PC-3 (cell line): Measurements from ENCODE around the gene SART3. TPM values are rescaled to one million over a fixed set of nuclear protein-coding genes. Genes with fewer than 3 reads are reported as not detected.

ENCODE experiments used
- ATAC-seq: fragments of 200-7000 bp; cut with Tn5 transposase; 2 replicates; pipeline ENCODE4 v1.9.1; 2020; ENCODE audit warnings: mild to moderate bottlenecking, moderate library complexity
- BruUV-seq: library from RNA; stranded (reverse); fragments of 400-500 nt; replicated peaks from 2 replicates; lab custom pipeline; 2021; lab: Mats Ljungman, UMichigan
- CTCF ChIA-PET: fragments of 300-600 bp; sonication (Branson Sonifier 250); formaldehyde crosslinking; loops from one replicate; lab custom pipeline; 2022; ENCODE audit warnings: antibody characterized with exemption; lab: Charles Lee
- POLR2A ChIA-PET: fragments of 300-600 bp; sonication (Branson Sonifier 250); formaldehyde crosslinking; loops from one replicate; lab custom pipeline; 2022; ENCODE audit warnings: antibody characterized with exemption; ENCODE audit not compliant: unreplicated experiment; lab: Charles Lee
- DNase-seq: peaks from one replicate; pipeline ENCODE4 v3.0.0-alpha.2; 2015
- H2AFZ ChIP-seq: fragments of 300-600 bp; sonication (generic); 2 replicates; pipeline ENCODE4 v1.6.0; 2016; ENCODE audit warnings: antibody characterized with exemption, low read length
- H3F3A ChIP-seq: fragments of 300-600 bp; sonication (generic); one replicate; pipeline ENCODE4 v1.6.0; 2017; ENCODE audit warnings: antibody characterized with exemption, low read length, control low read depth, mild to moderate bottlenecking; ENCODE audit not compliant: unreplicated experiment
- H3K27ac ChIP-seq: fragments of 300-600 bp; sonication (generic); 2 replicates; pipeline ENCODE4 v1.5.1; 2016; ENCODE audit warnings: mild to moderate bottlenecking, low read length
- H3K27me3 ChIP-seq: fragments of 300-600 bp; sonication (generic); 2 replicates; pipeline ENCODE4 v1.6.1; 2016; ENCODE audit warnings: low read length, mixed read lengths
- H3K36me3 ChIP-seq: fragments of 300-600 bp; sonication (generic); 2 replicates; pipeline ENCODE4 v1.6.1; 2016; ENCODE audit warnings: low read depth, mixed run types, low read length, mixed read lengths
- H3K4me1 ChIP-seq: fragments of 300-600 bp; sonication (generic); 2 replicates; pipeline ENCODE4 v1.5.1; 2016; ENCODE audit warnings: low read length; ENCODE audit not compliant: insufficient read depth
- H3K4me2 ChIP-seq: fragments of 300-600 bp; sonication (generic); 2 replicates; pipeline ENCODE4 v1.6.0; 2016; ENCODE audit warnings: low read length
- H3K4me3 ChIP-seq: fragments of 300-600 bp; sonication (generic); 2 replicates; pipeline ENCODE4 v1.5.1; 2016; ENCODE audit warnings: mild to moderate bottlenecking, low read length, mixed read lengths
- H3K79me2 ChIP-seq: fragments of 300-600 bp; sonication (generic); 2 replicates; pipeline ENCODE4 v1.6.1; 2017; ENCODE audit warnings: low read length, mixed read lengths
- H3K9ac ChIP-seq: fragments of 300-600 bp; sonication (generic); 2 replicates; pipeline ENCODE4 v1.6.0; 2016; ENCODE audit warnings: mild to moderate bottlenecking, low read length
- H3K9me2 ChIP-seq: fragments of 300-600 bp; sonication (generic); replicated peaks from 2 replicates; pipeline ENCODE4 v1.6.1; 2016; ENCODE audit warnings: mixed run types, low read length, mixed read lengths
- H3K9me3 ChIP-seq: fragments of 300-600 bp; sonication (generic); 2 replicates; pipeline ENCODE4 v1.6.1; 2016; ENCODE audit warnings: low read length, mixed read lengths
- H4K20me1 ChIP-seq: fragments of 300-600 bp; sonication (generic); 2 replicates; pipeline ENCODE4 v1.6.1; 2016; ENCODE audit warnings: low read length, mixed read lengths
- EZH2 ChIP-seq: fragments of 300-600 bp; sonication (generic); IDR thresholded peaks from one replicate; pipeline ENCODE4 v1.6.1; 2017; ENCODE audit warnings: antibody characterized with exemption, mild to moderate bottlenecking, low read length; ENCODE audit not compliant: unreplicated experiment
- EZH2phosphoT487 ChIP-seq: fragments of 300-600 bp; sonication (generic); IDR thresholded peaks from 2 replicates; pipeline ENCODE4 v1.6.1; 2018; ENCODE audit warnings: mild to moderate bottlenecking, antibody characterized with exemption, low read length, borderline replicate concordance
- intact Hi-C: fragments of 100-400 bp; cut with micrococcal nuclease; formaldehyde crosslinking; loops from 2 replicates; pipeline ENCODE4 v1.9.0; 2023
- total RNA-seq: library from RNA; depleted of rRNA; stranded (reverse); fragments of >200 nt; gene quantifications from 2 replicates; pipeline ENCODE4 v1.2.3, GENCODE V29; 2014
- TF ChIP-seq, protein P1 (sequence below): fragments of 300-600 bp; sonication (generic); conservative IDR thresholded peaks from 2 replicates; pipeline ENCODE4 v1.5.1; 2017; ENCODE audit warnings: antibody characterized with exemption, low read depth, mild to moderate bottlenecking, low read length

Gene SART3
- total RNA-seq, 1 experiment from 2014 or later = 165 TPM

DNA sequence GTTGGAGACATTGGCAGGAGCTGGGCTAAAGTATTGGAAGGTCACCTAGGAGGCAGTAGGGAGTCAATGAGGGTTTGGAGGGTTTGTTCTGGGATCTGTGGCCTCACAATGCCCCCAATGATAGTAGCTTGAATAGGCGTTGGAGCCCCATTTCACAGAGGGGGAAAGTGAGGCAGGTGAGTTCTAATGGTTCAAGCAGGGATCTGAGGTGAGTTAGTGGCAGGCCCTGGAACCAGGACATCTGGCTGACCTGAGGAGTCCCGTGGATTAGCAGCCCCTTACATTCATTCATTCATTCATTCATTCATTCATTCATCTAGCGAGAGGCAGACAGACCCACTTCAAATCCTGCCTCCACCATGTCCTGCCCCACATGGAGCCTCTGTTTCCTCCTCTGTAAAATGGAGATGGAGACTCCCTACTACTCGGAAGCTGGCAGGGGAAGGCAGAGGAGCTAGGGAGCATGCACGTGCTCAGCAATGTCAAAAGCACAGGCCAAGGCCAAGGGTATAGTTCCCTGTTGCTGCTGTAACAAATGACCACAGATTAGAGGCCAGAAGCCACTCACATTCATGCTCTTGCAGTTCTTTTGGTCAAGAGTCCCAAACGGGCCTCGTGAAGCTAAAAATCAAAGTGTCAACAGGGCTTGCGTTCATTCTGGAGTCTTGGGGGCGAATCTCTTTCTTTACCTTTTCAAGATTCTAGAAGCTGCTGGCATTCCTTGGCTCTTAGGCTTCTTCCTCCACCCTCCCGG is 39.2 kb upstream of the SART3 start:
- Histone ChIP-seq H3K27ac (no peak overlapping the region), H3K9me3 (no peaks in the 10 kb centered on the region), H3K9ac (no peak overlapping the region), H3K79me2 (no peaks in the 10 kb centered on the region), H4K20me1 (no peaks in the 10 kb centered on the region), H3K4me3 (no peak overlapping the region), H3K4me2 (no peak overlapping the region), H3K4me1 (no peaks in the 10 kb centered on the region), H3K27me3 (no peaks in the 10 kb centered on the region), H2AFZ (no peak overlapping the region), H3F3A (no peaks in the 10 kb centered on the region), H3K9me2 (no peaks in the 10 kb centered on the region), H3K36me3 (no peaks in the 10 kb centered on the region)
- TF ChIP-seq, protein P1, sequence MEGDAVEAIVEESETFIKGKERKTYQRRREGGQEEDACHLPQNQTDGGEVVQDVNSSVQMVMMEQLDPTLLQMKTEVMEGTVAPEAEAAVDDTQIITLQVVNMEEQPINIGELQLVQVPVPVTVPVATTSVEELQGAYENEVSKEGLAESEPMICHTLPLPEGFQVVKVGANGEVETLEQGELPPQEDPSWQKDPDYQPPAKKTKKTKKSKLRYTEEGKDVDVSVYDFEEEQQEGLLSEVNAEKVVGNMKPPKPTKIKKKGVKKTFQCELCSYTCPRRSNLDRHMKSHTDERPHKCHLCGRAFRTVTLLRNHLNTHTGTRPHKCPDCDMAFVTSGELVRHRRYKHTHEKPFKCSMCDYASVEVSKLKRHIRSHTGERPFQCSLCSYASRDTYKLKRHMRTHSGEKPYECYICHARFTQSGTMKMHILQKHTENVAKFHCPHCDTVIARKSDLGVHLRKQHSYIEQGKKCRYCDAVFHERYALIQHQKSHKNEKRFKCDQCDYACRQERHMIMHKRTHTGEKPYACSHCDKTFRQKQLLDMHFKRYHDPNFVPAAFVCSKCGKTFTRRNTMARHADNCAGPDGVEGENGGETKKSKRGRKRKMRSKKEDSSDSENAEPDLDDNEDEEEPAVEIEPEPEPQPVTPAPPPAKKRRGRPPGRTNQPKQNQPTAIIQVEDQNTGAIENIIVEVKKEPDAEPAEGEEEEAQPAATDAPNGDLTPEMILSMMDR = 0 out of 2 replicates have a peak, but pooled peaks have one; percentile 11
- no peak for TF ChIP-seq EZH2
- ATAC-seq (no peak), DNase-seq (no peak)
- ChIA-PET CTCF (no interaction called here), POLR2A (no interaction called here)
- intact Hi-C loops = no loop called here
- no TSS peak for BruUV-seq

DNA sequence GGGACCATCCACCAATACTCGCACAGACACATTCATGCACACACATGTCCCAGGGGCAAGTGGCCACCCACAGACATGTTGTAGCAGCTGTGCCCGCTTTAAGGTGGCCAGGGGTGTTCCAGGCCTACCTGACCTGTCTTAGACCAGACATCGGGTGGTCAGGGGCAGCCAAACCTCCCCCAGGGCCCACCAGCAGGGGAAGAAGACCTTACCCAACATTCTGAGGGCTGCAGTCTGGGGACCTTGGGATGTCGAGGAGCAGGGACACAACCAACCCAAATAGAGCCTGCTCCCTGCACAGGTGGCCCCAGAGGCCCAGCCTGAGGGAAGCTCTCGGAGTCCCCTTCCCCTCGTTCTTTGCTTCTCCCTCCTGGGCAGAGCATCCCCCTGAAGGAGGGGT is 38.6 kb upstream of the SART3 start:
- Histone ChIP-seq H3K4me2 (no peak overlapping the region), H4K20me1 (no peaks in the 10 kb centered on the region), H3K79me2 (no peaks in the 10 kb centered on the region), H3K4me1 (no peaks in the 10 kb centered on the region), H3K27ac (no peak overlapping the region), H3K27me3 (no peaks in the 10 kb centered on the region), H3K9ac (no peak overlapping the region), H3K9me3 (no peaks in the 10 kb centered on the region), H3K36me3 (no peaks in the 10 kb centered on the region), H3F3A (no peaks in the 10 kb centered on the region), H2AFZ (no peak overlapping the region), H3K9me2 (no peaks in the 10 kb centered on the region), H3K4me3 (no peak overlapping the region)
- POLR2A ChIA-PET = no interaction called here
- no peak for ATAC-seq
- TF ChIP-seq EZH2phosphoT487 = no peak
- TF ChIP-seq, protein P1 = no peak
- TF ChIP-seq EZH2 = no peak
- BruUV-seq = no TSS peak
- CTCF ChIA-PET = no interaction called here
- DNase-seq = no peak
- intact Hi-C loops = no loop called here

DNA sequence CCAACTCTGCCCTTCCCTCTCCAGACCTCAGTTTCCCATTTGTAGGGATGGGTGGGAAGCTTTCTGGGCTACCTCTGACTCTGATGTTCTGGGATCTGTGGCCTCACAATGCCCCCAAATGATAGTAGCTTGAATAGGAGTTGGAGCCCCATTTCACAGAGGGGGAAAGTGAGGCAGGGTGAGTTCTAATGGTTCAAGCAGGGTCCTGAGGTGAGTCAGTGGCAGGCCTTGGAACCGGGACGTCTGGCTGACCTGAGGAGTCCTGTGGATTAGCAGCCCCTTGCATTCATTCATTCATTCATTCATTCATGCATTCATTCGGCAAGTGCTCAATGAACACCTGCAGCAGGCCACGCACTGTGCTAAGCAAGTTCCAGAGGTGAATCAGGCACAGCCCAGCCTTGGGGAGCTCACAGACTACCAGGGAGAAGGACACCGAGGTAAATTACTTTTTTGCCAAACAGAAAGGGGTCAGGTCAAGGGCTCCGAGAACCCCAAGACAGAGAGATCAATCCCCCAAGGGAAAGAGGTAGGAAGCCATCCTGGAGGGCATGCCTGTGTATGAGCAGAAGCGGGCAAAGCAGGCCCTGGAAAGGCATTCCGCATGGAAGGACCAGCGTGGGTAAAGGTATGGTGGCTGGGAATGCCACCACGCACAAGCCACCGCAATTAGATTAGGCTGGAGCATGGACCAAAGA is 37.7 kb upstream of the SART3 start:
- Histone ChIP-seq H3K9me2 (no peaks in the 10 kb centered on the region), H3K27ac (no peak overlapping the region), H3K27me3 (no peaks in the 10 kb centered on the region), H3K4me3 (no peak overlapping the region), H3K9ac (no peak overlapping the region), H3K36me3 (no peaks in the 10 kb centered on the region), H3F3A (no peaks in the 10 kb centered on the region), H4K20me1 (no peaks in the 10 kb centered on the region), H3K79me2 (no peaks in the 10 kb centered on the region), H3K9me3 (no peaks in the 10 kb centered on the region), H3K4me2 (no peak overlapping the region), H3K4me1 (no peaks in the 10 kb centered on the region), H2AFZ (no peak overlapping the region)
- ATAC-seq (no peak), DNase-seq (no peak)
- CTCF ChIA-PET = no interaction called here
- POLR2A ChIA-PET = no interaction called here
- BruUV-seq = no TSS peak
- intact Hi-C loops = no loop called here
- TF ChIP-seq EZH2phosphoT487 = no peak
- TF ChIP-seq, protein P1 = no peak
- TF ChIP-seq EZH2 = no peak
